Measurements from ENCODE around the gene PRICKLE4. TPM values are rescaled to one million over a fixed set of nuclear protein-coding genes. Genes with fewer than 3 reads are reported as not detected.

PRICKLE4 gene
- total RNA-seq, 1 donor from 2014 or later = not detected

DNA sequence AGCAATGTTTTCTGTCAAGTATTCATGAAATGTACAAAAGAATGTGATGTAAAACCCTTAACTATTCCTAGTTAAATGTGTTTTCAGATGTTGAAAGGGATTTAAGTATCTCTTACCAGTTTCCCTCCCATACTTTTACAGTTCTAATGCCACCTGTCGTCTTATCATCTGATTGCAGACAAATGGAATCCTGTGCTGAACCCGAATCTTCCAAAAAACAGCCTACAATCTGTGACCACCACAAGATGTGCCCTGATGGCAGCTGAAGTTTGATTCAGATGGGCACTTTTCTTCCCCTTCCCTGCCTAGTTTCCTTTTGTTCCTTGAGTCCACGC, 8.8 kb downstream of the PRICKLE4 start:
- H3K36me3 Mint-ChIP-seq = peaks cover 12% of the 10 kb centered on the region
- TF ChIP-seq EZH2 (IDR thresholded peaks at IDR 0.05) = no peak
- TF ChIP-seq, protein P1, sequence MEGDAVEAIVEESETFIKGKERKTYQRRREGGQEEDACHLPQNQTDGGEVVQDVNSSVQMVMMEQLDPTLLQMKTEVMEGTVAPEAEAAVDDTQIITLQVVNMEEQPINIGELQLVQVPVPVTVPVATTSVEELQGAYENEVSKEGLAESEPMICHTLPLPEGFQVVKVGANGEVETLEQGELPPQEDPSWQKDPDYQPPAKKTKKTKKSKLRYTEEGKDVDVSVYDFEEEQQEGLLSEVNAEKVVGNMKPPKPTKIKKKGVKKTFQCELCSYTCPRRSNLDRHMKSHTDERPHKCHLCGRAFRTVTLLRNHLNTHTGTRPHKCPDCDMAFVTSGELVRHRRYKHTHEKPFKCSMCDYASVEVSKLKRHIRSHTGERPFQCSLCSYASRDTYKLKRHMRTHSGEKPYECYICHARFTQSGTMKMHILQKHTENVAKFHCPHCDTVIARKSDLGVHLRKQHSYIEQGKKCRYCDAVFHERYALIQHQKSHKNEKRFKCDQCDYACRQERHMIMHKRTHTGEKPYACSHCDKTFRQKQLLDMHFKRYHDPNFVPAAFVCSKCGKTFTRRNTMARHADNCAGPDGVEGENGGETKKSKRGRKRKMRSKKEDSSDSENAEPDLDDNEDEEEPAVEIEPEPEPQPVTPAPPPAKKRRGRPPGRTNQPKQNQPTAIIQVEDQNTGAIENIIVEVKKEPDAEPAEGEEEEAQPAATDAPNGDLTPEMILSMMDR (IDR thresholded peaks at IDR 0.05) = no peak
- TF ChIP-seq EZH2phosphoT487 (IDR thresholded peaks at IDR 0.05) = no peak

DNA sequence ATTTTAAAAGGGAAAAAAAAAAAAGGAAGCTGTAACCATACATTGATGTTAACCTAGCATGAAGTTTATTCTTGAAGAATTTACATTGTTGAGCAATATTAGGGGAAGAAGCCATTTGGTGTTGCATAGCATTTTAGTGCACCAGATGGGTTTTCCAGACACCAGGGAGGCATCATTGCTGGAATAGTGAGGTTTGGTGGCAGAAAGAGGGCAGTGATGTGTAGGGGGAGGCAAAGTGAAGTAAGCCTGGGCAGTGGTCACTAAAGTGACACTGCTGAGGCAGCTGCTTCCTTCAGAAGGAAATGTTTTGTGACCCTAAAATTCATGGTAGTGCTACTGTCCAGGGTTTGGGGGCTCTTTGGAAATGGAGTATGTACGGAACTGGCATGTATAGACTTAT, 9.5 kb downstream of the PRICKLE4 start:
- no peak for DNase-seq (ENCODE audit: low spot score)
- TF ChIP-seq, protein P1 (IDR thresholded peaks at IDR 0.05) = no peak
- TF ChIP-seq EZH2phosphoT487 (IDR thresholded peaks at IDR 0.05) (no peak), EZH2 (IDR thresholded peaks at IDR 0.05) (no peak)
- Mint-ChIP-seq H3K4me1 (peaks cover 7% of the 10 kb centered on the region), H3K27ac (no peak overlapping the region), H3K4me3 (no peak overlapping the region), H3K36me3 (peaks cover 12% of the 10 kb centered on the region), H3K27me3 (ENCODE audit: insufficient read depth, low read depth) (peaks cover 1% of the 10 kb centered on the region), H3K9me3 (no peaks in the 10 kb centered on the region)
- H3K27ac ChIP-seq = no peak overlapping the region
- H3F3A ChIP-seq (ENCODE audit: low read depth) = peaks cover 67% of the 10 kb centered on the region
- H3K4me2 ChIP-seq = no peak overlapping the region
- no peaks in the 10 kb centered on the region for H3K9me3 ChIP-seq (ENCODE audit: low read depth)
- no peaks in the 10 kb centered on the region for H3K4me1 ChIP-seq
- no peaks in the 10 kb centered on the region for H3K36me3 ChIP-seq
- H3K27me3 ChIP-seq = peaks cover 11% of the 10 kb centered on the region
- H2AFZ ChIP-seq (replicated peaks) = no peak overlapping the region
- no peak overlapping the region for H3K4me3 ChIP-seq
- H3K79me2 ChIP-seq (ENCODE audit: low read depth) = peaks cover 28% of the 10 kb centered on the region
- no peaks in the 10 kb centered on the region for H4K20me1 ChIP-seq (ENCODE audit: low read depth)
- no peak overlapping the region for H3K9ac ChIP-seq

More for the DNA sequence above, 8.8 kb downstream of the PRICKLE4 start:
- Mint-ChIP-seq H3K4me3 (peak overlapping the region; percentile 98), H3K9me3 (no peaks in the 10 kb centered on the region), H3K4me1 (peaks cover 7% of the 10 kb centered on the region), H3K27ac (no peak overlapping the region), H3K27me3 (ENCODE audit: insufficient read depth, low read depth) (peaks cover 2% of the 10 kb centered on the region)
- H3K4me3 ChIP-seq = no peak overlapping the region
- peaks cover 18% of the 10 kb centered on the region for H3K27me3 ChIP-seq
- DNase-seq (ENCODE audit: low spot score) = no peak
- no peak overlapping the region for H3K4me2 ChIP-seq
- H4K20me1 ChIP-seq (ENCODE audit: low read depth) = no peaks in the 10 kb centered on the region
- no peaks in the 10 kb centered on the region for H3K36me3 ChIP-seq
- no peak overlapping the region for H2AFZ ChIP-seq (replicated peaks)
- peaks cover 28% of the 10 kb centered on the region for H3K79me2 ChIP-seq (ENCODE audit: low read depth)
- H3K9me3 ChIP-seq (ENCODE audit: low read depth) = no peaks in the 10 kb centered on the region
- no peaks in the 10 kb centered on the region for H3K4me1 ChIP-seq
- peaks cover 60% of the 10 kb centered on the region for H3F3A ChIP-seq (ENCODE audit: low read depth)
- no peak overlapping the region for H3K27ac ChIP-seq
- no peak overlapping the region for H3K9ac ChIP-seq

DNA sequence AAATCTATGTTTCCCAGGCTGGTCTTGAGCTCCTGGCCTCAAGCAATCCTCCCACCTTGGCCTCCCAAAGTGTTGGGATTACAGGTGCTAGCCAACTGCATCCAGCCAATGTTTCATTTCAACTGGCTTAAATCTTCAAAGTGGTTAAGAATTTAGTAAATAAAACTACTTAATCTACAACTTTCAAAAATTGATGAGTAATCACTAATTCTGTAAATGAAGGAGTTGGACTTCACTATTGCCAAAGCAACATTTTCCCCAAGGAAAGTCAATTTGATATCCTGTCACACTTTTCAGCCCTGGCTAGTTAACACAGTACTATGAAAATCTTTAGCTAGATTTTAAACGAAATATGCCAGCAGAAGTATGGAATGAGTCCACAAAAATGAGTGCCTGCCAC, 10.7 kb downstream of the PRICKLE4 start:
- H3K27ac ChIP-seq = no peak overlapping the region

More for the DNA sequence above, 10.7 kb downstream of the PRICKLE4 start:
- no peak overlapping the region for H3K4me3 Mint-ChIP-seq
- H3K4me1 Mint-ChIP-seq = peaks cover 4% of the 10 kb centered on the region
- H2AFZ ChIP-seq (replicated peaks) = no peak overlapping the region
- no peak for TF ChIP-seq EZH2phosphoT487 (IDR thresholded peaks at IDR 0.05)
- TF ChIP-seq, protein P1 (IDR thresholded peaks at IDR 0.05) = no peak
- no peak for TF ChIP-seq EZH2 (IDR thresholded peaks at IDR 0.05)
- H3K27me3 ChIP-seq = no peaks in the 10 kb centered on the region
- no peak for DNase-seq (ENCODE audit: low spot score)
- H3K9me3 ChIP-seq (ENCODE audit: low read depth) = no peaks in the 10 kb centered on the region
- no peaks in the 10 kb centered on the region for H3K27me3 Mint-ChIP-seq (ENCODE audit: insufficient read depth, low read depth)
- H3K27ac Mint-ChIP-seq = no peak overlapping the region
- H3K36me3 Mint-ChIP-seq = peaks cover 12% of the 10 kb centered on the region
- peaks cover 28% of the 10 kb centered on the region for H3K79me2 ChIP-seq (ENCODE audit: low read depth)
- H3K4me2 ChIP-seq = no peak overlapping the region
- peaks cover 62% of the 10 kb centered on the region for H3F3A ChIP-seq (ENCODE audit: low read depth)
- no peaks in the 10 kb centered on the region for H3K4me1 ChIP-seq
- no peaks in the 10 kb centered on the region for H3K36me3 ChIP-seq
- H3K9me3 Mint-ChIP-seq = no peaks in the 10 kb centered on the region
- no peak overlapping the region for H3K4me3 ChIP-seq
- no peak overlapping the region for H3K9ac ChIP-seq
- no peaks in the 10 kb centered on the region for H4K20me1 ChIP-seq (ENCODE audit: low read depth)

All from neural progenitor cell (in vitro differentiated cells).